PFSK-1 (cell line): ENCODE measurements around the gene SYTL1.

Experiments
- FOXP2 ChIP-seq: optimal IDR thresholded peaks from 2 replicates; pipeline ENCODE3; 2011; ENCODE audit warnings: borderline replicate concordance, control low read depth, inconsistent platforms; ENCODE audit not compliant: insufficient read depth; ENCODE audit errors: extremely low read length, extremely low read depth
- POLR2AphosphoS5 ChIP-seq: IDR thresholded peaks from 2 replicates; pipeline ENCODE4 v1.6.1; 2012; ENCODE audit warnings: low read depth, mild to moderate bottlenecking, control low read depth, low read length, moderate library complexity
- REST ChIP-seq, 2 experiments: IDR thresholded peaks; 2 replicates each; pipeline versions ENCODE4 v1.6.1 to v1.8.0; 2011 to 2012; ENCODE audit warnings: low read depth in 2 of 2, low read length in 2 of 2, control low read depth in 1 of 2, inconsistent platforms in 1 of 2, mild to moderate bottlenecking in 1 of 2, moderate library complexity in 1 of 2; ENCODE audit not compliant: insufficient read depth in 1 of 2
- SIN3A ChIP-seq: IDR thresholded peaks from 2 replicates; pipeline ENCODE4 v1.6.1; 2012; ENCODE audit warnings: mild to moderate bottlenecking, low read length, moderate library complexity, borderline replicate concordance; ENCODE audit not compliant: insufficient read depth
- TAF1 ChIP-seq: IDR thresholded peaks from 2 replicates; pipeline ENCODE4 v1.6.1; 2012; ENCODE audit warnings: low read length, control low read depth, borderline replicate concordance; ENCODE audit not compliant: insufficient read depth

Gene SYTL1

GRCh38 chr1:27331922-27332321, 9.9 kb upstream of the SYTL1 start:
- TF ChIP-seq POLR2AphosphoS5, result no peak
- TF ChIP-seq TAF1, result no peak
- no peak for TF ChIP-seq REST (IDR thresholded peaks at IDR 0.05; ENCODE audit: insufficient read depth in 1 of 2, low read depth in 2 of 2, low read length in 2 of 2)
- no peak for TF ChIP-seq FOXP2
- TF ChIP-seq SIN3A, result no peak

GRCh38 chr1:27332536-27333281, 9.1 kb upstream of the SYTL1 start:
- TF ChIP-seq FOXP2 (no peak), TAF1 (no peak), POLR2AphosphoS5 (no peak), SIN3A (no peak), REST (IDR thresholded peaks at IDR 0.05; ENCODE audit: insufficient read depth in 1 of 2, low read depth in 2 of 2, low read length in 2 of 2) (no peak)

- TF ChIP-seq TAF1 (no peak), REST (IDR thresholded peaks at IDR 0.05; ENCODE audit: insufficient read depth in 1 of 2, low read depth in 2 of 2, low read length in 2 of 2) (no peak), POLR2AphosphoS5 (no peak), FOXP2 (no peak), SIN3A (no peak)
Observed at GRCh38 chr1:27333717-27334279, 8.0 kb upstream of the SYTL1 start.

GRCh38 chr1:27335506-27336422, 6.1 kb upstream of the SYTL1 start:
- TF ChIP-seq TAF1 (no peak), SIN3A (no peak), POLR2AphosphoS5 (no peak), REST (IDR thresholded peaks at IDR 0.05; ENCODE audit: insufficient read depth in 1 of 2, low read depth in 2 of 2, low read length in 2 of 2) (no peak), FOXP2 (no peak)
